ENCODE measurements around the gene SDF2. TPM values are rescaled to one million over a fixed set of nuclear protein-coding genes. Genes with fewer than 3 reads are reported as not detected.

SDF2 gene
- total RNA-seq, 1 donor from 2014 or later = 48.8 TPM

DNA sequence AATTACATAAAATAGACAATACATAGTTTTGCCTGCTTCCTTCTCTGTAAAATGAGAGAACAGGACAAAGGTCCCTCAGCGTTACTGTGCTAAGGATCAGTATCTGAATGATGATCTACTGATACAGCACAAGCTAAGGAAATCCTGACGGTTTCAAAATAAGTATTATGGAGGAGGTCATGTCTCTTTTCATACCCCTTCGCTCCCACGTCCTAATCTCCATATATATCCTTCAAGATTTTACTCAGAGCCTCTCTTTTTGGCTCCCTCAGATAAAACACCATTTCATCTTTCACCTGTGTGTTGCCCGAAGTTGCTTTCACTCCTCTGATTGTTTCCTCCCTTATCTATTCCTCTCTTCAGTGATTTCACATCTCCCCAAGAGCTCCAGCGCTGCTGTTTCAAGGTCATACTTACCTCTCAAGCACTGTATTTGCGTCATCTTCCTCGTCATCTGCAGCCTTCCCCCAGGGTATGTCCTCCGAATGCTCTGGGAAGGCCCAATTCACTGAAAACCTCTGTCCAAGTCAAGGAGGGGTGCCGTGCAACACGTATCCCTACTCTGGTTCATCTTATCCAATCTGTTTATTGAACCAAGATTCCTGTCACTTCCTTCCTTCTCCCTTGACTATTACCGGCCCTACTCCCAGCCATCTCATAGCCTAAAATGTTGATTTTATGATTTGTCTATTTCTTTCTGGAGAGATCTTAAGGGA is 15.5 kb downstream of the SDF2 start:
- ATAC-seq (no peak), DNase-seq (no peak)
- H3K9me3 ChIP-seq = no peaks in the 10 kb centered on the region
- intact Hi-C loops (cut with DNase I) = no loop called here
- peaks cover 54% of the 10 kb centered on the region for H3K36me3 ChIP-seq
- H3K27me3 ChIP-seq (ENCODE audit: low read depth) = no peaks in the 10 kb centered on the region
- H3K27ac ChIP-seq = peak overlapping the region; percentile 95
- peaks cover 41% of the 10 kb centered on the region for H3K4me1 ChIP-seq
- TF ChIP-seq, protein P1, sequence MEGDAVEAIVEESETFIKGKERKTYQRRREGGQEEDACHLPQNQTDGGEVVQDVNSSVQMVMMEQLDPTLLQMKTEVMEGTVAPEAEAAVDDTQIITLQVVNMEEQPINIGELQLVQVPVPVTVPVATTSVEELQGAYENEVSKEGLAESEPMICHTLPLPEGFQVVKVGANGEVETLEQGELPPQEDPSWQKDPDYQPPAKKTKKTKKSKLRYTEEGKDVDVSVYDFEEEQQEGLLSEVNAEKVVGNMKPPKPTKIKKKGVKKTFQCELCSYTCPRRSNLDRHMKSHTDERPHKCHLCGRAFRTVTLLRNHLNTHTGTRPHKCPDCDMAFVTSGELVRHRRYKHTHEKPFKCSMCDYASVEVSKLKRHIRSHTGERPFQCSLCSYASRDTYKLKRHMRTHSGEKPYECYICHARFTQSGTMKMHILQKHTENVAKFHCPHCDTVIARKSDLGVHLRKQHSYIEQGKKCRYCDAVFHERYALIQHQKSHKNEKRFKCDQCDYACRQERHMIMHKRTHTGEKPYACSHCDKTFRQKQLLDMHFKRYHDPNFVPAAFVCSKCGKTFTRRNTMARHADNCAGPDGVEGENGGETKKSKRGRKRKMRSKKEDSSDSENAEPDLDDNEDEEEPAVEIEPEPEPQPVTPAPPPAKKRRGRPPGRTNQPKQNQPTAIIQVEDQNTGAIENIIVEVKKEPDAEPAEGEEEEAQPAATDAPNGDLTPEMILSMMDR (IDR thresholded peaks at IDR 0.05) = no peak
- peak overlapping the region; percentile 88 for H3K4me3 ChIP-seq

DNA sequence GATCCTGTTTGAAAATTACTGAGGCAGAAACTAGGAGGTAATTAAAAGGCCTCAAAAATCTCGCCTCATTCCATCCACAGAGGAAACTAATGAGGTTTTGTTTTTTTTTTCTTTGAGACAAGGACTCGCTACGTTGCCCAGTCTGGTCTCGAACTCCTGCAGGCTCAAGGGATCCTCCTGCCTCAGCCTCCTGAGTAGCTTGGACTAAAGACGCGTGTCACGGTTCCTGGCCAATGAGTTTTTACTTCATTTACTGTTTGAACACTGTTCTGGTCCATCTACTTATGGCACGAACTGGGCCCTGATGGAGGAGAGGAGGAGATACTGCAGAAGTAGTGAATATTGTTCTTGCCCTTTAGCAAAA is 16.1 kb downstream of the SDF2 start:
- Histone ChIP-seq H3K27ac (peak overlapping the region; percentile 95), H3K27me3 (ENCODE audit: low read depth) (no peaks in the 10 kb centered on the region), H3K4me3 (peak overlapping the region; percentile 88), H3K4me1 (peaks cover 41% of the 10 kb centered on the region), H3K36me3 (peaks cover 54% of the 10 kb centered on the region), H3K9me3 (no peaks in the 10 kb centered on the region)
- TF ChIP-seq, protein P1 (IDR thresholded peaks at IDR 0.05) = no peak
- ATAC-seq = no peak
- DNase-seq = no peak
- intact Hi-C loops (cut with DNase I) = no loop called here

DNA sequence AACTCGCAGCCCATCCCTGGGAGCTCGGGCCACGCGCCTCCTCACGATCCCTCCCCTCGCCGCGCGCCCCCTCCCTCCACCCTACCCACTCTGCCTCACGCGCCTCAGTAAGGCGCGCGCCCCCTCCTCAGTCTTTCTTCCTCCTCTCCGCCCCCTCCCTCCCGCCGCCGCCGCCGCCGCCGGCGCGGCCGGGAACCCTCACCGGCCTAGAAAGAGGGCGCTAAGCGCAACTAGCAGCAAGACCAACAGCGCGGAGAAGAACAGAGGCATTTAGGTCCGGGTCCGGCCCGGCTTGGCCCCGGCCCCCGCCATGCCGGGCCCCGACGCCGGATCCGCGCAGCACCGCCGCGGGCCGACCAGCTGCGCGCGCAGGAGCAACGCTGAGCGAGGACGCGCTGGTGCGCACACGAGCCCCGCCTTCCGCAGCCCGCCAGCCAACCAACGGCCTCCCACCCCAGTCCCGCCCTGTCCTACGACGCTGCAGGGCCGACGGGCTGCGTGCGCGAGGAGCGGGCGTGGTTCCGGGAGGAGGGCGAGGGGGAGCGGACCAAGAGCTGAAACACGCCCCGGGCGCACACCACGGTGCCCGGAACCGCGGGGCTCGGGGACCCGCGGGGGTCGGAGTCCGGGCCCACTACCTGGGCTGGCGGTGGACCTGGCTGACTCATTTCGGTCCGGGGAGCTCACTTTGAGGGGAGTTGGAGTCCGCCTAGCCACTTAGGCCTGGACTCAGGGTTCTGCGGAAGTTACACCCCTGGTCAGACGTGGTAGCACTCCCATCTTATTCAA is 16.7 kb downstream of the SDF2 start, which contains the start of gene BLTP2:
BLTP2 (minus strand) TSS at position 372 of the 789 bp plus-strand sequence; CDS start at position 270, 102 bp downstream.
- Histone ChIP-seq H3K9me3 (no peaks in the 10 kb centered on the region), H3K36me3 (peaks cover 56% of the 10 kb centered on the region), H3K27ac (peak within 1 kb of the TSS; percentile 95), H3K27me3 (ENCODE audit: low read depth) (no peaks in the 10 kb centered on the region), H3K4me1 (peaks cover 41% of the 10 kb centered on the region), H3K4me3 (peak within 1 kb of the TSS; percentile 88)
- peak; percentile 99 for ATAC-seq
- TF ChIP-seq, protein P1 (IDR thresholded peaks at IDR 0.05) = no peak
- peak; percentile 98 for DNase-seq
- intact Hi-C loops (cut with DNase I) = no loop called here

DNA sequence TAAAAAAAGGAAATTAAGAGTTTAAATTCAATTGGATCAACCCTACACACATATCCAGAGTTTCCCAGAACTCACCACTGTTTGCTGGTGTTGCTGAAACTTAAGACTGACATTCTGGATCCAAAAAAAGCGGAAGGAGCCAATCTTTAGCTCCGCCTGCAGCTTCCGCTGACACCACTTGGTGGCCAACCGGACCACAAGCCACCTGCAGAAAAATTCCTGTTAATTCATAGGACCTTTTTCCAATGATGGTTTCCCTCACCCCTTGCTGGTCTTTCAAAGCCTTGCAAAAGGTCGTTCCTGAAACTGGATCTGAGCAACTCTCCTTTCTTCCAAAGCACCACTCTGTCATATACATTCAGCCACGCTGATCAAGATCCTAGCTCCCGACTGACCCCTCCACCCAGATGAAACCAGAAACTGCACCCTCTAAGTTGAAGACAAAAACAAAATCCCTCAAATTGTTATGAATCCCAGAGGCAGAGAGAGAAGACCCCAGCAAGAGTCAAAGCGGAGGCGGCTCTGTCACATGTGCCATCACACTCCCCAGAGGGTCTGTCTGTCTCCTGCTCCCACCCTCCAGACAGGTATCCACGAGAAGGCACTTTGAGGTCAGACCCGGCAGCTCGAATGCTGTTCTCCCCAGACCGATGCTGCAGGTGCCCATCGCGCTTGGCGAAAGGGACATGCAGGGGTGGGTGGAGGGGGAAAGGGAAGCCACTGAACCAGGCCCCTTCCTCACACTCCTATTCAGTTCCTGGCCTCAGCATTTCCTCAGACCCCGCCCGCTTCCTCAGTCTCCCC is 17.5 kb downstream of the SDF2 start:
- Histone ChIP-seq H3K27ac (peak overlapping the region; percentile 95), H3K36me3 (peaks cover 62% of the 10 kb centered on the region), H3K4me3 (peak overlapping the region; percentile 88), H3K27me3 (ENCODE audit: low read depth) (no peaks in the 10 kb centered on the region), H3K9me3 (no peaks in the 10 kb centered on the region), H3K4me1 (peaks cover 41% of the 10 kb centered on the region)
- DNase-seq (peak; percentile 71), ATAC-seq (peak; percentile 22 to 26)
- intact Hi-C loops (cut with DNase I) = no loop called here
- TF ChIP-seq, protein P1 (IDR thresholded peaks at IDR 0.05) = peak; percentile 50

DNA sequence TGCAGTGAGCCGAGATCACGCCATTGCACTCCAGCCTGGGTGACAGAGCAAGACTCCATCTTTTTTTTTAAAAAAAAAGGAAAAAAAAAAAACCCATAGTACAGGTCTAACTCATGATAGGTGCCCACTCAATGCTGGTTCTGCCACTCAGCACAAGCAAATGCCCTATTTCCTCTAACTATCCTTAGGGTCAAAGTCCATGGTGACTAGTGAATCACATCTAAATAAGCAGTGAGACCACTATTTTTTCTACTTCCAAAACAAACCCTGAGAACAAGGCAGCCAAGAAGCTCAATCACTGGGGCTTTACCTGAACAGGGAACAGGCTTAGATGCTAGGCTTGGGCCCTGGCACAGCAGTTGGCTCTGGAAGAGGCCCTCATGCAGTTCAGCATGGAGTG is 20.1 kb downstream of the SDF2 start:
- ATAC-seq = no peak
- H3K36me3 ChIP-seq = peaks cover 71% of the 10 kb centered on the region
- H3K9me3 ChIP-seq = no peaks in the 10 kb centered on the region
- TF ChIP-seq, protein P1 (IDR thresholded peaks at IDR 0.05) = no peak
- intact Hi-C loops (cut with DNase I) = no loop called here
- peaks cover 34% of the 10 kb centered on the region for H3K4me1 ChIP-seq
- H3K4me3 ChIP-seq = no peak overlapping the region
- H3K27me3 ChIP-seq (ENCODE audit: low read depth) = no peaks in the 10 kb centered on the region
- H3K27ac ChIP-seq = no peak overlapping the region
- DNase-seq = no peak

Measured in lower lobe of right lung (tissue), 2 donors.